HG02852 (cell line): ENCODE results near the gene KCNJ9.
A peak's percentile ranks its signal among the peaks of the same experiment; 100 is the strongest.

ENCODE experiments used
- ATAC-seq: cut with Tn5 transposase; IDR thresholded peaks from one replicate; pipeline ENCODE4 v1.9.1; 2021; ENCODE audit warnings: mild to moderate bottlenecking, moderate library complexity; ENCODE audit not compliant: unreplicated experiment

The KCNJ9 gene

GRCh38 chr1:160086456-160086892 lies 5.1 kb downstream of the KCNJ9 start:
- ATAC-seq, result no peak

GRCh38 chr1:160087118-160087662 lies 5.9 kb downstream of the KCNJ9 start:
- ATAC-seq, result no peak

- no peak for ATAC-seq
Observed at GRCh38 chr1:160089883-160090282, 8.5 kb downstream of the KCNJ9 start.

GRCh38 chr1:160090760-160091159 lies 9.4 kb downstream of the KCNJ9 start:
- no peak for ATAC-seq

- ATAC-seq, result no peak
Observed at GRCh38 chr1:160091666-160092223, 10.4 kb downstream of the KCNJ9 start.

GRCh38 chr1:160092366-160093068 lies 11.2 kb downstream of the KCNJ9 start:
- ATAC-seq, result no peak

- ATAC-seq, result no peak
Observed at GRCh38 chr1:160093069-160093395, 11.7 kb downstream of the KCNJ9 start.

GRCh38 chr1:160093624-160094290 lies 12.4 kb downstream of the KCNJ9 start:
- no peak for ATAC-seq

GRCh38 chr1:160094291-160094625 lies 12.9 kb downstream of the KCNJ9 start:
- ATAC-seq, result no peak

- no peak for ATAC-seq
Observed at GRCh38 chr1:160094806-160095205, 13.5 kb downstream of the KCNJ9 start.

- ATAC-seq, result no peak
Observed at GRCh38 chr1:160095382-160096105, 14.2 kb downstream of the KCNJ9 start.

- no peak for ATAC-seq
Observed at GRCh38 chr1:160096274-160097116, 15.2 kb downstream of the KCNJ9 start.

- no peak for ATAC-seq
Observed at GRCh38 chr1:160097151-160097910, 16.0 kb downstream of the KCNJ9 start.

GRCh38 chr1:160097911-160098851 lies 16.8 kb downstream of the KCNJ9 start, which contains the start of gene IGSF8:
Gene IGSF8, minus strand, starts transcription at chr1:160098619. Its CDS starts 147 bp downstream, at chr1:160098472.
- ATAC-seq, result peak; percentile 51

- ATAC-seq, result peak; percentile 83
Observed at GRCh38 chr1:160098852-160099561, 17.7 kb downstream of the KCNJ9 start.

- ATAC-seq, result no peak
Observed at GRCh38 chr1:160099716-160100375, 18.5 kb downstream of the KCNJ9 start.

GRCh38 chr1:160101037-160101716 lies 19.8 kb downstream of the KCNJ9 start:
- peak; percentile 34 for ATAC-seq
